GM21619 (cell line): ENCODE measurements around the gene TNFRSF1A.
"Not testable (repeated sequence)": the region's sequence is repeated elsewhere in the genome, so short reads cannot be mapped to it uniquely, and the experiment has no call there.

ENCODE experiments used
- ATAC-seq: cut with Tn5 transposase; IDR thresholded peaks from one replicate; pipeline ENCODE4 v1.9.1; 2021; ENCODE audit not compliant: unreplicated experiment

The TNFRSF1A gene

DNA sequence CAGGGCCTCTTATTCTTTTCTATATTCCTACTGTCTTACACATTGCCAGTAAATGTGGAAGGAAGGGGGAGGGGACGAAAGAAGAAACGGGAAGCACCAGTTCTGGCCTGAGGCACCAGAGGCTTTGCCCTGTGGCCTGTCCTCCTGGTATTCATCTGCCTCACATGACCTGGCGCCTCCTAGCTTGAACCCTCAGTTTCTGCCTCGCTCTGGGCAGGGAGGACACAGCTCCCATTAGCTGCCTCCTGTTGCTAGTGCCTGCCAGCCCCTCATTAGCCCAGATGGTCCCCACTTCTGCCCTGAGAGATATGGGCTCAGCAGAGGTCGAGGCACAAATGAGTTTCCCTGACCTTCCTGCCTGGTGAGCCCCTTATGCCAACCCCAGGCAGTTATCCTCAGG, 34.3 kb downstream of the TNFRSF1A start:
- ATAC-seq = no peak

DNA sequence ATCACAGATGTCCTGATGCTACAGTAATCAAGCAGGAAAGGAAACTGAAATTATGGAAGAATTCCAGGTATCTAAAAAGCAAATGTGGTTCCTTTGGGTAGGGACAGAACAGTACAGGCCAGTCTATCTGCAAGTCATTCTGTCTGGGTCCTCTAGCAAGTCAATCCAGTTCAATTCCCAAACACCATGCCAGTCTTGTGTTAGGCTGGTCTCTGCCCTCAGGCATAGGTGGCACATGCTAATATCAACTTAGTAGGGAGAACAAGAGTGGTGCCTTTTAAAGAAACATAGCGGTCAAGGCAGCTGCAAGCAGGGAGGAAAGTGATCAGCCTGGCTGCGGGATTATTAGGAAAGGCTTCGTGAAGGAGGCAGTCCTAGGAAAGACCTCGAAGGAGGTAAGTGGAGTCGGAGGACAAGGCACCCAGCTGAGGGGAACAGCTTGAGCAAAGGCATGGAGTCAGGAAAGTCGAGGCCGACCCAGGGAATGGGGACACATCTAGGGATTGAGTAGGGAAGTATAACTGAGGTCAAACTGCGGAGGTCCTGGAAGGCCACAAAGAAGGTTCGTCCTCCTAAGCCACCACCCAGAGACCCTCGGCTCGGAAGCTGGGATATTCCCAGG, 35.2 kb downstream of the TNFRSF1A start:
- ATAC-seq = no peak

DNA sequence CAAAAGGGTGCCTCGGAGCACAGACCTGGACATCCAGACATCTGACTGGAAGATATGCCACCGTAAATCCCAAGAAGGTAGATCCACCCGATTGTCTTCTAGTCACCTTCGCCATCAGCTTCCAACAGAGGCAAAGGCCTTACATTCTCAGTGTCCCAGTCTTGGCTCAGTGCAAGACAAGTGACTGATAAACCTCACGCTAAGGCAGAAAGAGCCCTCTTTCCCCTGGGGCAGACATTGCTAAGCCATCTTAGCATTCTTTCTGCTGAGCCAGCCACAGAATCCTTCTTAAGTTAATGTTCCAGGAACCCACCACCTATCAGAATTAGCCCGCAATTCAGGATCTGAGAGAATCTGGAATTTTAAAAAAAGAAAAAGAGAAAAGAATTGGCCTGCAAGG, 35.7 kb downstream of the TNFRSF1A start:
- no peak for ATAC-seq

- no peak for ATAC-seq
These were observed 38.8 kb downstream of the TNFRSF1A start for GRCh38 chr12:6303071-6303470.

DNA sequence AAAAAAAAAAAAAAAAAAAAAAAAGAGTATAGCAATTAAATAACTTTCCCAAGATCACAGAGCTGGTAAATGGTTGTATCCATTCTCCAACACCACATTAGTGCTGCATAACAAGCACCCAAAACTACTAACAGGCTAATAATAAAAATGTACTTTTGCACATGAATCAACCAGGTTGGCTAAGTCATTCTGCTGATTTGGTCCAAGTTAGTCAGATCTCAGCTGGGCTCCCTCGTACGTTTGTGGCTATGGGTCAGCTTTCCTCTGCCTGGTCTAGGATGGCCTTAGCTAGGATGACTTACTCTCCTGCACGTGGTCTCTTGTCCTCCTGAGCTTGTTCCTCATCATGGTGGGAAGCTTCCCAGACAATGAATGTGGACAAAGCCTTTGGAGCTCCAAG, 39.3 kb downstream of the TNFRSF1A start:
- no peak for ATAC-seq

DNA sequence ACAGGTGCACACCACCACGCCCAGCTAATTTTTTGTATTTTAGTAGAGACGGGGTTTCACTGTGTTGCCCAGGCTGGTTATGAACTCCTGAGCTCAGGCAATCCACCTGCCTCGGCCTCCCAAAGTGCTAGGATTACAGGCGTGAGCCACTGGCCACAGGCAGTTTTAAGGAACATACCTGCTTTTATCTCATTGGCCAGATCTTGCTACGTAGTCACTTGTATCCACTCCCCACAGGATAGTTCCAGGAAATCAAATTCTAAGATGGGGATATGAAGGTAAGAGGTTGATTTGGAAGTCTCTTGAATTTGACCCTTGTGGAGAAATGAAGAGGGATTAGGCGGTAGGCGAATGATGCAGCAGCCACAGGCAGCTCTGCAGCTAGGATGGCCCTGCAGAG, 40.2 kb downstream of the TNFRSF1A start:
- ATAC-seq = no peak

DNA sequence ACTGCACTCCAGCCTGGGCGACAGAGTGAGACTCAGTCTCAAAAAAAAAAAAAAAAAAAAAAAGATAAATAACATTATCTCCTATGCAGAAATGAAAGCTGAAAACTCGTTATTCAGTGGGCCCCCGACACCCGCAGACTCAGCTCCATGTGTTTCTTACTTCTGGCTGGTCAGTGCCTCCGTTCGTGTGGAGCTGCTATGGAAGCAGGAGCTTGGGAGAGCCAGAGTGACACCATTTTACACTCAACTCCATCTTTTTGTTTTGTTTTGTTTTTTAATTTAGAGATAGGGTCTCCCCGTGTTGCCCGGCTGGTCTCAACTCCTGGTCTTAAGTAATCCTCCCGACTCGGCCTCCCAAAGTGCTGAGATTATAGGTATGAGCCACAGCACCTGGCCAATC, 44.7 kb downstream of the TNFRSF1A start:
- ATAC-seq = no peak

- ATAC-seq = no peak
These were observed 46.6 kb downstream of the TNFRSF1A start for GRCh38 chr12:6295094-6295811.

DNA sequence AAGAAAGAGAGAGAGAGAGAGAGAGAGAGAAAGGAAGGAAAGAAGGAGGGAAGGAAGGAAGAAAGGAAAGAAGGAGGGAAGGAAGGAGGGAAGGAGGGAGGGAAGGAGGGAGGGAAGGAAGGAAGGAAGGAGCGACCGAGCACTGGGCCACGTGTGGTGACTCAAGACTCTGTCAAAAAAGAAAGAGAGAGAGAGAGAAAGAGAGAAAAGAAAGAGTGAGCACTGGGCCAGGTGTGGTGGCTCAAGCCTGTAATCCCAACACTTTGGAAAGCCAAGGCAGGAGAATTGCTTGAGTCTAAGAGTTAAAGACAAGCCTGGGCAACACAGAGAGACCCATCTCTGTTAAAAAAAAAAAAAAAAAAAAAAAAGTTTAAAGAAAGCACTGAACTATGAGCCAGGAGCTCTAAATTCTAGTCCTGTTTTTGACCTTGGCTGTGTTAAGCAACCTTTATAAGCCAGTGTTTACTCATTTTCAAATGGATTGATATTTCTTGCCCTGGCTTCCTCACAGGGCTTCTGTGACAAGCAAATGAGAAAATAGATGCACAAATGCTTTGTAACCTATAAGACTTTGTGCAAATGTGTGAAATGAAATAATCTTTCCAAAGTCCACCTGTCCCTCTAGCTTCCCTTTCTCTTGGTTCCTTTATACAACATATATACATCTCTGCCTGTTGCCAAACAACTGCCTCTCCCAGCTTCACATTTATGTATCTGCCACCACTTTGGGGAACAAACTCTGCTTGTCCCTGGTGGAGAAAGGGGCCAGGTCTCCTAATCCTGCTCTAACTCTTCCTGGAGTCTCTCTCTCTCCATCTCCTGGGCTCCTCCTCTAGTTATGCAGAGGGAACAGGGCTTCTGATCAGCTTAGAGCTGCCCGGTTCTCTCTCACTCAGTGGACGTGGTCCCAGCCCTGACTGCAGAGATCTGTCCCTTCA, 47.5 kb downstream of the TNFRSF1A start:
- no peak for ATAC-seq

DNA sequence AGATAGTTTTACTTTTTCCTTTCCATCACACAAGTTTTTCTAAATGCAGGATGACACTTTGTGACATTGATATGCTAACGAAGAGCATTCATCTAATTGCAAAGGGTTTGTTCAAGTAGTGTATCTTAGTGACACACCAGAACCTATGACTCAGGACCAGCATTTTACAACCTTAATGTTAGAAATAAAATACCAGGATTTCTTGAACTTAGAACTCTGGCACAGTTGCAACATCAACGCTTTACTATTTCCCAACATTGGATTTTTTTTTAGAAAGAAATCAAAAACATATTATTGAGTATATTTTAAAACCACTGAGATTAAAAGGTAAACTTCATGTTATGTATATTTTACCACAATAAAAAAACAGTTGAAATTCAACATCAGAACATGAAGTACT, 49.3 kb downstream of the TNFRSF1A start:
- no peak for ATAC-seq

- ATAC-seq = not testable (repeated sequence)
These were observed 52.0 kb downstream of the TNFRSF1A start for GRCh38 chr12:6289906-6290305.

DNA sequence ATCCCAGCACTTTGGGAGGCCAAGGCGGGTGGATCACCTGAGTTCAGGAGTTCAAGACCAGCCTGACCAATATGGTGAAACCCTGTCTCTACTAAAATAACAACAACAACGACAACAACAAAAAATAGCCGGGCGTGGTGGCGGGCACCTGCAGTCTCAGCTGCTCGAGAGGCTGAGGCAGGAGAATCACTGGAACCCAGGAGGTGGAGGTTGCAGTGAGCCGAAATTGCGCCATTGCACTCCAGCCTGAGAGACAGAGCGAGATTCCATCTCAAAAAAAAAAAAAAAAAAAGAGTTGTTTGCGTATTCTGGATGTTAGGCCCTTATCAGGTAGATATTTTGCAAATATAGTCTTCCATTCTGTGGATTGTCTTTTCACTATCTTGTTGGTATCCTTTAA, 52.8 kb downstream of the TNFRSF1A start:
- not testable (repeated sequence) for ATAC-seq

- no peak for ATAC-seq
These were observed 53.6 kb downstream of the TNFRSF1A start for GRCh38 chr12:6288235-6288634.

- no peak for ATAC-seq
These were observed 56.2 kb downstream of the TNFRSF1A start for GRCh38 chr12:6285532-6286306.

DNA sequence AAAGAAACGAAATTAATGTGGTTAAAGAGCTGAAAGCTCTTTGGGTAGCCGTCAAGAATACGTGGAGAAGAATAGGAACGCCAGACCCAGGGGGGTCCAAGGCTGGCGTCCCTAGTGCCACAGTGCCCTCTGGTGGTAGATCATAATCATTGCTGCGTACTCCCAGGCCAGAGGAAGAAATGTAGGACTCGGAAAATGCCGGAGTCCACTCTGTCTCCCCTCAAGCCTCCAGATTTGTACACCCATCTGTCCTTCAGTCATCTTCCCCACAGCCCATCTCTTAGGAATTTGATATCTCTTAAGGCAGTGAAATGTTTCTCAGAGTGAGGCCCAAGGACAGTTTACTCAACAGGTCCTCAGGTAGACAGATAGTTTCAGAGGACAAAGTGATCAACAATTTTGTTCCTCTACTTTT, 56.8 kb downstream of the TNFRSF1A start:
- ATAC-seq = no peak

GRCh38 chr12:6284273-6284672, 57.6 kb downstream of the TNFRSF1A start:
- no peak for ATAC-seq

GRCh38 chr12:6282453-6282840, 59.4 kb downstream of the TNFRSF1A start:
- ATAC-seq = no peak

- ATAC-seq = no peak
These were observed 60.6 kb downstream of the TNFRSF1A start for GRCh38 chr12:6281081-6281809.

GRCh38 chr12:6280672-6281071, 61.2 kb downstream of the TNFRSF1A start:
- ATAC-seq = no peak

- ATAC-seq = no peak
These were observed 61.8 kb downstream of the TNFRSF1A start for GRCh38 chr12:6280053-6280469.
